ENCODE results near the gene PPP6R3. TPM values are rescaled to one million over a fixed set of nuclear protein-coding genes. Genes with fewer than 3 reads are reported as not detected.

PPP6R3 gene
- total and polyA plus RNA-seq, 11 donors = 23.2 to 93.8 (median 81.2) TPM

DNA sequence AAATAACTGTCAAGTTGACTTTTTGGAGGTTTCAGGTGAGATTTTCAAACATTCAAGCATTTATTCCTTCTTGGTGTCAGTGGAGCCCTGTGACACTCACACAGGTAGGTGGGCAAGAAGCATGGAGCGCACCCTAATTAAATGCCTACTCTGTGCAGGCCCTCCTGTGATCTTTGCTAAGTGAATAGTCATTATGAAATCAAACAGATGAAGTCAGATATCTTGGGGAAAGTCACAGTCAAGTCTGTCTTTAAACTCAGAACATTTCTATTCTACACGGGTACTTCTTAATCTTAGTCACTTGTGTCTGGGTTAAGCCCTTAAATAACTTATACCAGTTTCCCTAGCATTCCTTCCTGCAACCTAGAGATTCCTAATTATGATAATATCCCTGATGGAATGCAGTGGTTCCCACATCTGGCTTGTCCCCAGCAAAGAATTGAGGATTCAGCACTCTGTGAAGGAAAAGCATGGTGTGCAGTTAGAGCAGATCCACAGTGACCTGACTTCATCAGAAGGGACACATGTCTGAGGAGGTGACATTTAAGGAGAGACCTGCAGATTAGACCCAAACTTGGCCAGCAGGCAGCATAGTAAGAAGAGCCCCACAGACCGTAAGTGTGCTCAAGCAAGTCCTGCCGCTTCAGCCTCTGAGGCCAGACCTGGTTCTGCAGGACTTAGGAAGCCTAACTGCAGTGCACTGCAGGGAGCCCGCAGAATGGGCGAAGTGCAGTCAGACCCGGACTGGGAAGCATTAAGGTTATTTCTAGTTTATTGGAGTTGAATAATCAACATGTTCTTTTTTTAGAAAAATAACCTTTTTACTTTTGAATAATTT lies 138.5 kb downstream of the PPP6R3 start:
- Histone ChIP-seq H3K4me3 (no peak overlapping the region), H3K9me3 (no peaks in the 10 kb centered on the region), H3K27me3 (no peaks in the 10 kb centered on the region), H3K27ac (no peak overlapping the region), H3K4me1 (peaks cover 0 to 9% (median 0%) of the 10 kb centered on the region in 12 donors), H3K36me3 (peaks cover 2 to 100% (median 93%) of the 10 kb centered on the region in 9 donors)
- ATAC-seq (peak in 1 of 4 donors; percentile 37), DNase-seq (no peak)
- TF ChIP-seq POLR2A (IDR thresholded peaks at IDR 0.05) = no peak
- TF ChIP-seq, protein P1, sequence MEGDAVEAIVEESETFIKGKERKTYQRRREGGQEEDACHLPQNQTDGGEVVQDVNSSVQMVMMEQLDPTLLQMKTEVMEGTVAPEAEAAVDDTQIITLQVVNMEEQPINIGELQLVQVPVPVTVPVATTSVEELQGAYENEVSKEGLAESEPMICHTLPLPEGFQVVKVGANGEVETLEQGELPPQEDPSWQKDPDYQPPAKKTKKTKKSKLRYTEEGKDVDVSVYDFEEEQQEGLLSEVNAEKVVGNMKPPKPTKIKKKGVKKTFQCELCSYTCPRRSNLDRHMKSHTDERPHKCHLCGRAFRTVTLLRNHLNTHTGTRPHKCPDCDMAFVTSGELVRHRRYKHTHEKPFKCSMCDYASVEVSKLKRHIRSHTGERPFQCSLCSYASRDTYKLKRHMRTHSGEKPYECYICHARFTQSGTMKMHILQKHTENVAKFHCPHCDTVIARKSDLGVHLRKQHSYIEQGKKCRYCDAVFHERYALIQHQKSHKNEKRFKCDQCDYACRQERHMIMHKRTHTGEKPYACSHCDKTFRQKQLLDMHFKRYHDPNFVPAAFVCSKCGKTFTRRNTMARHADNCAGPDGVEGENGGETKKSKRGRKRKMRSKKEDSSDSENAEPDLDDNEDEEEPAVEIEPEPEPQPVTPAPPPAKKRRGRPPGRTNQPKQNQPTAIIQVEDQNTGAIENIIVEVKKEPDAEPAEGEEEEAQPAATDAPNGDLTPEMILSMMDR (IDR thresholded peaks at IDR 0.05) = no peak
- intact Hi-C loops (cut with DNase I) = no loop called here
- 87 to 91% (median 88%) methylated on average over 7 of the region's 7 CpGs for WGBS, 4 donors

DNA sequence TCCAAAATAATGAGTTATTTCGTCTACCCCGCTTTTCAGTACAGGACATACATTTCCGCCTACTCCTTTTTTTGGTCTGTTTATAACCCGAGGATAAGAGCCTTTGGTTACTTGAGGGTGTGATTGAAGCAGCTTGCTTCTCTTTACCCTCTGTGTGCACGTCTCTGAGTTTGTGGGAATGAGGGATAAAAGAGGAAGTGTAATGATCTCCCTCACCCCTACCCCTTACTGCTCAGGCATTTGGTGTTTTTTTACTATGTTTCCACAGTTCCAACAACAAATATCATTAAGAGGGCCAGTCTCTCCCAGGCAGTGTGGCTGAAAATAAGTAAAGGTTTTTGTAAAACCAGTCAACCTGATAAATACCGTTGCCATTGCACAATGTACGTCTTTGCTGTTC lies 140.6 kb downstream of the PPP6R3 start:
- intact Hi-C loops (cut with DNase I) = loop anchor here in 1 of 10 donors (10.0 kb wide), 1 partner anchor 254 kb away; no protein-coding TSS in a partner anchor
- ATAC-seq = no peak
- Histone ChIP-seq H3K4me1 (peaks cover 0 to 9% (median 0%) of the 10 kb centered on the region in 12 donors), H3K27ac (no peak overlapping the region), H3K4me3 (no peak overlapping the region), H3K27me3 (no peaks in the 10 kb centered on the region), H3K9me3 (no peaks in the 10 kb centered on the region), H3K36me3 (peaks cover 2 to 100% (median 100%) of the 10 kb centered on the region in 9 donors)
- TF ChIP-seq, protein P1 (IDR thresholded peaks at IDR 0.05) = no peak
- TF ChIP-seq POLR2A (IDR thresholded peaks at IDR 0.05) = no peak
- no peak for DNase-seq
- WGBS, 4 donors = 87 to 91% (median 88%) methylated on average over 7 of the region's 7 CpGs

GRCh38 chr11:68609761-68610160 lies 149.2 kb downstream of the PPP6R3 start:
- Histone ChIP-seq H3K9me3 (no peaks in the 10 kb centered on the region), H3K4me3 (no peak overlapping the region), H3K4me1 (no peaks in the 10 kb centered on the region), H3K36me3 (peaks cover 0 to 100% (median 95%) of the 10 kb centered on the region in 9 donors), H3K27ac (no peak overlapping the region), H3K27me3 (no peaks in the 10 kb centered on the region)
- TF ChIP-seq POLR2A (IDR thresholded peaks at IDR 0.05) = no peak
- TF ChIP-seq, protein P1 (IDR thresholded peaks at IDR 0.05) = no peak
- DNase-seq = no peak
- intact Hi-C loops (cut with DNase I) = loop anchor here in 4 of 10 donors (10.0 kb wide), 2 partner anchors 245 to 255 kb away; no protein-coding TSS in a partner anchor
- no peak for ATAC-seq
- 88 to 91% (median 91%) methylated on average over 9 to 13 of the region's 13 CpGs for WGBS, 4 donors

- H3K4me3 ChIP-seq = no peak overlapping the region
- H3K36me3 ChIP-seq = peaks cover 0 to 100% (median 95%) of the 10 kb centered on the region in 9 donors
- 56 to 80% (median 70%) methylated on average over 1 of the region's 1 CpG for WGBS, 4 donors
- ATAC-seq (no peak), DNase-seq (no peak)
- H3K27ac ChIP-seq = no peak overlapping the region
- no peaks in the 10 kb centered on the region for H3K4me1 ChIP-seq
- H3K27me3 ChIP-seq = no peaks in the 10 kb centered on the region
- intact Hi-C loops (cut with DNase I) = loop anchor here in 3 of 10 donors (10.0 kb wide), 2 partner anchors 244 to 254 kb away; no protein-coding TSS in a partner anchor
- H3K9me3 ChIP-seq = no peaks in the 10 kb centered on the region
- TF ChIP-seq, protein P1 (IDR thresholded peaks at IDR 0.05) = peak in 6 of 12 donors; percentile 9 to 33 (median 22)
- TF ChIP-seq POLR2A (IDR thresholded peaks at IDR 0.05) = no peak
Measured at GRCh38 chr11:68610452-68611116, 150.0 kb downstream of the PPP6R3 start.

Measured in heart left ventricle (tissue), 16 donors.